Measurements from ENCODE around the gene NID2. TPM values are rescaled to one million over a fixed set of nuclear protein-coding genes. Genes with fewer than 3 reads are reported as not detected.

The NID2 gene
- total and polyA plus RNA-seq, 2 of the 4 experiments (the other 2 are of a cell fraction) = 101 to 303 TPM

DNA sequence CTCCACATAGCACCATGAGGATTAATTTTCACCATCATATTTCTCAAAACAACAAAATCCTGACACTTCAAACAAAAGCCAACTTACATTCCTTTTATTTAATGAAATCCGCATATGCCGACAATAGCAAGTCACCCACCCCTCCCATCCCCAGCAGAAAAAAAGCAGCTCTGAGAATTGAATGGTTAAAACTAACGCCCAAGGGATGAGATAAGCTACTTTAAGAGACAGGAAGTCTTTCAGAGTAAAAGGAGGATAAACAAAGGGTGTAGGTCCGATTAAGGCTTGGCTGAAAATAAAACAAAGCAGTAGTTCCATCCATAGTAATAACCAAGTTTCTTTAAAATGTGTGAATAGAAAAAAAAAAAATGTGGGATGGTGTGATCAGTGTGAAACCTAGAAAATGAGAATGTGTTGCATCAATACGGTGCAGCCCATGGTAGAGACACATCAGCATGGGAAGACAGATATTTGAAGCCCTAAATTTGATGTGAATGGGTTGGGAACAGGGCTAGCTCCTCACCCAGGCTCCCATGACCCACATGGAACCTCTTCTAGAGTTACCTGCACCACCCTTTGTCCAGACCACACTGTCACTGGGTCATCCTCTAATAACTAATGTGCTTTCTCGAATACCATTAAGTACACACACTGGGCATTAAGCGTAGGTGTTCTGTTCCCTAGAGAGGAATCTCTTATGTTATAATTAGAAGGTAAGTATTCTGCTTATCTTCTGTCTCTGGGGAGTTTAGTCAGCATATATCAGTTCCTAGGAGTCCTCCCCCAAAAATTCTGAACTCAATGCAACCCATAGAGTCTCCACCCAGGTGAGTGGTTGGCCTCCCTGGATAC, 47.8 kb downstream of the NID2 start:
- H3K23ac ChIP-seq (ENCODE audit: low read depth, low read length) = peak overlapping the region; percentile 40; the same call in 1 of the 2 replicates
- in situ Hi-C loops (cut with MboI; ENCODE audit: low sequenced_read_pairs) (loop anchor here (25.0 kb wide), 1 partner anchor 691 kb away; the partner anchor contains the start of gene PSMC6), intact Hi-C loops (cut with micrococcal nuclease) (no loop called here), dilution Hi-C loops (cut with HindIII; ENCODE audit: low sequenced_read_pairs, unreplicated experiment) (no loop called here)
- peak overlapping the region; percentile 23 for H2BK5ac ChIP-seq (ENCODE audit: low read depth, low read length, poor library complexity, severe bottlenecking)
- no peak overlapping the region for H3K14ac ChIP-seq (replicated peaks; ENCODE audit: low read depth, low read length)
- no peak for DNase-seq
- no peak overlapping the region for H3K18ac ChIP-seq (ENCODE audit: low read depth, low read length)
- no peak overlapping the region for H3K27ac ChIP-seq (ENCODE audit: insufficient read depth, low read length)
- H3K9me3 ChIP-seq (ENCODE audit: control insufficient read depth, insufficient read depth, low read length) = no peaks in the 10 kb centered on the region
- no peak overlapping the region for H2BK20ac ChIP-seq (ENCODE audit: low read depth, low read length)
- ATAC-seq (ENCODE audit: low read depth) = no peak
- H2AK9ac ChIP-seq (replicated peaks; ENCODE audit: low read depth, low read length, poor library complexity) = no peak overlapping the region
- peak overlapping the region in 1 of 2 experiments; percentile 3; a peak in 1 of 4 replicates for H4K8ac ChIP-seq (ENCODE audit: low read depth in 2 of 2, low read length in 2 of 2)
- H2BK15ac ChIP-seq (ENCODE audit: low read depth, low read length) = no peak overlapping the region
- WGBS, 2 experiments (ENCODE audit: extremely low coverage in 2 of 2, insufficient read length in 1 of 2) = no CpG with 5 or more reads among the region's 7 CpGs
- H3K9me1 ChIP-seq (ENCODE audit: insufficient read depth, low read length) = peaks cover 42% of the 10 kb centered on the region
- no peak overlapping the region for H3K4me3 ChIP-seq (ENCODE audit: insufficient read depth, low read depth, low read length)
- H3K4ac ChIP-seq (ENCODE audit: low read depth, low read length) = no peak overlapping the region
- no TSS peak for BruUV-seq (replicated peaks)
- no peak overlapping the region for H3K9ac ChIP-seq (ENCODE audit: low read depth, low read length)
- ChIA-PET CTCF (interaction anchor here (0.7 kb wide), 1 partner anchor 115 kb away, joined by 3 read pairs; no protein-coding TSS in a partner anchor), POLR2A (ENCODE audit: unreplicated experiment) (no interaction called here)
- no peak overlapping the region for H2BK120ac ChIP-seq (ENCODE audit: low read depth, low read length)
- H3K4me1 ChIP-seq (ENCODE audit: control insufficient read depth, insufficient read depth, low read length) = peaks cover 26% of the 10 kb centered on the region
- H4K91ac ChIP-seq (ENCODE audit: insufficient read depth, low read depth, low read length) = no peak overlapping the region
- no peak overlapping the region for H3K4me2 ChIP-seq (ENCODE audit: low read depth, low read length)
- H4K20me1 ChIP-seq (ENCODE audit: insufficient read depth, low read length) = peaks cover 6% of the 10 kb centered on the region; the same call in 1 of the 2 replicates
- no peak overlapping the region for H3K56ac ChIP-seq (ENCODE audit: extremely low read depth, insufficient read depth, low read length)
- peaks cover 58% of the 10 kb centered on the region for H3K36me3 ChIP-seq (ENCODE audit: control insufficient read depth, insufficient read depth, low read length)
- H2AFZ ChIP-seq (replicated peaks; ENCODE audit: low read length, poor library complexity) = no peak overlapping the region
- H2AK5ac ChIP-seq (ENCODE audit: low read depth, low read length) = no peak overlapping the region; the same call in 1 of the 2 replicates
- TF ChIP-seq MAZ (IDR thresholded peaks at IDR 0.05; ENCODE audit: borderline replicate concordance, low read depth, low read length) (no peak), FOS (IDR thresholded peaks at IDR 0.05; ENCODE audit: low read depth, low read length) (no peak)
- TF ChIP-seq, protein P1, sequence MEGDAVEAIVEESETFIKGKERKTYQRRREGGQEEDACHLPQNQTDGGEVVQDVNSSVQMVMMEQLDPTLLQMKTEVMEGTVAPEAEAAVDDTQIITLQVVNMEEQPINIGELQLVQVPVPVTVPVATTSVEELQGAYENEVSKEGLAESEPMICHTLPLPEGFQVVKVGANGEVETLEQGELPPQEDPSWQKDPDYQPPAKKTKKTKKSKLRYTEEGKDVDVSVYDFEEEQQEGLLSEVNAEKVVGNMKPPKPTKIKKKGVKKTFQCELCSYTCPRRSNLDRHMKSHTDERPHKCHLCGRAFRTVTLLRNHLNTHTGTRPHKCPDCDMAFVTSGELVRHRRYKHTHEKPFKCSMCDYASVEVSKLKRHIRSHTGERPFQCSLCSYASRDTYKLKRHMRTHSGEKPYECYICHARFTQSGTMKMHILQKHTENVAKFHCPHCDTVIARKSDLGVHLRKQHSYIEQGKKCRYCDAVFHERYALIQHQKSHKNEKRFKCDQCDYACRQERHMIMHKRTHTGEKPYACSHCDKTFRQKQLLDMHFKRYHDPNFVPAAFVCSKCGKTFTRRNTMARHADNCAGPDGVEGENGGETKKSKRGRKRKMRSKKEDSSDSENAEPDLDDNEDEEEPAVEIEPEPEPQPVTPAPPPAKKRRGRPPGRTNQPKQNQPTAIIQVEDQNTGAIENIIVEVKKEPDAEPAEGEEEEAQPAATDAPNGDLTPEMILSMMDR (conservative IDR thresholded peaks at IDR 0.05; ENCODE audit: low read depth, low read length) = no peak
- H3K27me3 ChIP-seq (ENCODE audit: control insufficient read depth, insufficient read depth, low read length) = no peaks in the 10 kb centered on the region
- H3K79me1 ChIP-seq (ENCODE audit: low read depth in 1 of 2, low read length in 2 of 2) = peaks cover 62 to 72% of the 10 kb centered on the region in 2 experiments
- H4K5ac ChIP-seq (ENCODE audit: low read depth, low read length) = no peak overlapping the region
